ENCODE results near the gene C20orf173. TPM values are rescaled to one million over a fixed set of nuclear protein-coding genes. Genes with fewer than 3 reads are reported as not detected.

C20orf173 gene
- total RNA-seq: not detected in 2 replicates
- long read RNA-seq: 0 reads

GRCh38 chr20:35529552-35529951, at the start of gene C20orf173:
Gene C20orf173, minus strand, starts transcription at chr20:35529652. Its CDS starts 279 bp downstream, at chr20:35529373.
- DNase-seq (ENCODE audit: low spot score, unreplicated experiment): no peak
- TF ChIP-seq CTCF (IDR thresholded peaks at IDR 0.05; ENCODE audit: unreplicated experiment): no peak
- Mint-ChIP-seq H3K27me3 (no peaks in the 10 kb centered on the region), H3K36me3 (ENCODE audit: insufficient read depth) (no peaks in the 10 kb centered on the region), H3K9me3 (ENCODE audit: low read depth) (no peaks in the 10 kb centered on the region), H3K4me1 (ENCODE audit: low read depth) (no peaks in the 10 kb centered on the region), H3K27ac (no peak within 1 kb of the TSS), H3K4me3 (ENCODE audit: low read depth) (no peak within 1 kb of the TSS)

- no peak for DNase-seq (ENCODE audit: low spot score, unreplicated experiment)
- Mint-ChIP-seq H3K36me3 (ENCODE audit: insufficient read depth) (no peaks in the 10 kb centered on the region), H3K4me1 (ENCODE audit: low read depth) (no peaks in the 10 kb centered on the region), H3K27ac (no peak overlapping the region), H3K4me3 (ENCODE audit: low read depth) (no peak overlapping the region), H3K9me3 (ENCODE audit: low read depth) (peaks cover 3% of the 10 kb centered on the region), H3K27me3 (peaks cover 7% of the 10 kb centered on the region)
- TF ChIP-seq CTCF (IDR thresholded peaks at IDR 0.05; ENCODE audit: unreplicated experiment): no peak
Observed at GRCh38 chr20:35579196-35579595, 49.7 kb upstream of the C20orf173 start.

GRCh38 chr20:35578469-35578868, 49.0 kb upstream of the C20orf173 start:
- Mint-ChIP-seq H3K27me3 (peaks cover 7% of the 10 kb centered on the region), H3K4me3 (ENCODE audit: low read depth) (no peak overlapping the region), H3K27ac (no peak overlapping the region), H3K4me1 (ENCODE audit: low read depth) (no peaks in the 10 kb centered on the region), H3K36me3 (ENCODE audit: insufficient read depth) (no peaks in the 10 kb centered on the region), H3K9me3 (ENCODE audit: low read depth) (peaks cover 5% of the 10 kb centered on the region)
- TF ChIP-seq CTCF (IDR thresholded peaks at IDR 0.05; ENCODE audit: unreplicated experiment): no peak
- DNase-seq (ENCODE audit: low spot score, unreplicated experiment): no peak

GRCh38 chr20:35576816-35577215, 47.4 kb upstream of the C20orf173 start:
- Mint-ChIP-seq H3K27me3 (peaks cover 7% of the 10 kb centered on the region), H3K27ac (no peak overlapping the region), H3K4me3 (ENCODE audit: low read depth) (no peak overlapping the region), H3K36me3 (ENCODE audit: insufficient read depth) (no peaks in the 10 kb centered on the region), H3K9me3 (ENCODE audit: low read depth) (peaks cover 10% of the 10 kb centered on the region), H3K4me1 (ENCODE audit: low read depth) (no peaks in the 10 kb centered on the region)
- TF ChIP-seq CTCF (IDR thresholded peaks at IDR 0.05; ENCODE audit: unreplicated experiment): no peak
- DNase-seq (ENCODE audit: low spot score, unreplicated experiment): no peak

- Mint-ChIP-seq H3K4me1 (ENCODE audit: low read depth) (no peaks in the 10 kb centered on the region), H3K36me3 (ENCODE audit: insufficient read depth) (no peaks in the 10 kb centered on the region), H3K9me3 (ENCODE audit: low read depth) (peaks cover 10% of the 10 kb centered on the region), H3K27me3 (peaks cover 7% of the 10 kb centered on the region), H3K4me3 (ENCODE audit: low read depth) (no peak overlapping the region), H3K27ac (no peak overlapping the region)
- no peak for TF ChIP-seq CTCF (IDR thresholded peaks at IDR 0.05; ENCODE audit: unreplicated experiment)
- DNase-seq (ENCODE audit: low spot score, unreplicated experiment): no peak
Observed at GRCh38 chr20:35575958-35576357, 46.5 kb upstream of the C20orf173 start.
